ENCODE results near the gene FHL5.
"Not testable (repeated sequence)": the region's sequence is repeated elsewhere in the genome, so short reads cannot be mapped to it uniquely, and the experiment has no call there.

Gene FHL5

DNA sequence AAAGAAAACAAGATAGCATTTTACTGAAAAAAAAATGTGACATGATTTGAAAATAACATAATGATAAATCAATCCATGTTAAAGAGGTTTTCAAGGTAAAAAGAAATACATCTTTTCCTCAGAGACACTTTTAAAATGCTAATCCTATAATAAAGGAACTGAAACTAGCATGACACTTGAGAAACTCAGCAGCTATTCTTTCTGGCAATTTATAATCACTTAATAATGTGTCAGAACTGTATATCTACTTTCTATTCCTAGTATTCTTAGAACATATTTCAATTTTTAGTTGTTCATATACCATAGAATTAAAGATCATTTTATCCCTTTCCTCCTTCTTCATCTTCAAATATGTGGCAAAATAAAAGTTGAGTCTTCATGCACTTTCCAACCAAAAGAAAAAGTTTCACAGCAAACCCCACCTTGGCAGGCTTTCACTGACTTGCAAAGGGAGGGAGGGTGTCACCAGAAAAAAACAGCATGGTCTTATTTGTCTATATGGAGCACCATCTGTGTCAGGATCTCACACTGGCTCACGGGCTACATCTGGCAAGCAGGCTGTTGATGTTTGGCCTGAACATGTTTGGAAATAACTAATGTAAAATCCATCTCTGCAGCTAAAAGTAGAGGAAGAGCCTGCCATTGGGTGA lies 48.5 kb downstream of the FHL5 start:
- DNase-seq (ENCODE audit: low read depth in 3 of 3): no peak

DNA sequence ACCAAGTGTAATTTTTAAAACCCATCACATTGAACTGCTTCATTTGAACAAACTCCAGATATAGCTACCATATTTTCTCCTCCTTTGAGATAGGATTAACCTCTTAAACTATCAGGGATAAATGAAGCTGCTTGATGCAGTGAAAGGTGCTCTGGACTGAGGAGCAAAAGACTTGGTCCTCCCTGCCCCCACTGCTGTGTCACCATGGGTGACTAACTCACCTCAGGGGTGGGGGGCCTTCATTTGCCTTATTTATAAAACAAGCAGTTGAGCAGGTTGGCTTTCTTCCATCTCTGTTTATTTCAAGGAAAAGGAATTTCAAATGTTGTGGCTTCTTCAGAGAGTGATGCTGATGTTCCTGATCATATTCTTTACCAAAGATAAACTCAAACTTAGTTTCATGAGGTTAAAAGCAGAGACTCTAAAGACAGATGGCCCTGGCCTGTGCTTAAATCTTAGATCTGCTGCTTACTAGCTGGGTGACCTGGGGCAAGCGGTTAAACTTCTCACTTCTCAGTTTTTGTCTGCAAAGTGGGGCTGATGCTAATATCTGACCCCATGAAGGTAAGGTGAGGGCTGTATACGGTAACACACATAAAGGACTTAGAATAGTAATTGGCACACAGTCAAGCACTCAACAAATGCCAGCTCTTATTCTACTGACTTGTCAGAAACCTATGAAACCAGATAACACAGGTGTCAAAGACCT lies 50.5 kb downstream of the FHL5 start:
- no peak for DNase-seq (ENCODE audit: low read depth in 3 of 3)

DNA sequence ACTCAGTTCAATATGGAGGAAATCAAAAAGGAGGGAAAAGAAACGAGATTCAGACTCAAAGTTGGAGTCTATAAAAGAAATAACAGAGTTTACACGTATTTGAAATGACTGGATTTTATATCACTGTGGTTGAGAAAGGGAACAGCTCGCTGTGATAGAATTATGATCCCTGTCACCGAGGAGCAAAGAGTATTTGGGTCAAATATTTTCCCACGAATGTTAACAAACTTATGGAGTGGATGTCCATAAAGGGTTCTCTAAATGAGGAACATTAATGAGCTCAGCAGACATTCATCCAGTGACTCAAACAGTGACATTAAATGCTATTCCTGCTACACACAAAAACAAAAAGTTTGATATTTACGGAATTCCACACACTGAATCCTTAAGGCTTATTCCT lies 57.9 kb downstream of the FHL5 start:
- DNase-seq (ENCODE audit: low read depth in 3 of 3): no peak

DNA sequence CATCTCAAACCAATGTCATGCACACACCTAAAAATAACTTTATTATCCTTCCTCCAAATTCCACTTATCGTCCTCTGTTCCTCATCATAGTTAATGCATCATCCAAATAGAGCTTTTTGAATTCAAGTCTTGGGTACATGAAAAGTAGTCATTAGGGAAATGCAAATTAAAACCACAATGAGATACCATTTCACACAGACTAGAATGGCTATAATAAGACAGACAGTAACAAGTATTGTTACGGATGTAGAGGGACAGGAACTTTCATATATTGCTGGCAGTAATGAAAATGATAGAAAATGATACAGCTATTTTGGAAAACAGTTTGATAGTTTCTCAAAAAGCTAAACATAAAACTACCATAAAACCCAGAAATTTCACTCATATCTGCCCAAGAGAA lies 59.1 kb downstream of the FHL5 start:
- no peak for DNase-seq (ENCODE audit: low read depth in 3 of 3)

DNA sequence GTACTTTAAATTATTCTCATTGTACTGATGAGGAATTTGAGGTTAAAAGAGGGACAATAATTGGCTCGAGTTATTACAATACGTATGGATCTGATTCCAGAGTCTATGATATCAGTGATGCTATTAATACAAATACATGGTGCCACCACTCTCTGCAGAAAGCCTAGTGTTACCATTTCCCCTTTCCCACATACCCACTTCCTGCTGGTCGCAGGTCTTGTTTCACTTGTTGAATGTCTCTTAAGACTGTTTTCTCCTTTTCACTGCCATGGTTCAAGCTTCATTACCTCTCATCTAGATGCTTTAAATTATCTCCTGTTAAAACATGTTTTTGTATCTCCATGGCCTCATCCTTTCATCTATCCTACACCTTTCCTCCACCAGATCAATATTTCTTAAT lies 62.0 kb downstream of the FHL5 start:
- DNase-seq (ENCODE audit: low read depth in 3 of 3): no peak

DNA sequence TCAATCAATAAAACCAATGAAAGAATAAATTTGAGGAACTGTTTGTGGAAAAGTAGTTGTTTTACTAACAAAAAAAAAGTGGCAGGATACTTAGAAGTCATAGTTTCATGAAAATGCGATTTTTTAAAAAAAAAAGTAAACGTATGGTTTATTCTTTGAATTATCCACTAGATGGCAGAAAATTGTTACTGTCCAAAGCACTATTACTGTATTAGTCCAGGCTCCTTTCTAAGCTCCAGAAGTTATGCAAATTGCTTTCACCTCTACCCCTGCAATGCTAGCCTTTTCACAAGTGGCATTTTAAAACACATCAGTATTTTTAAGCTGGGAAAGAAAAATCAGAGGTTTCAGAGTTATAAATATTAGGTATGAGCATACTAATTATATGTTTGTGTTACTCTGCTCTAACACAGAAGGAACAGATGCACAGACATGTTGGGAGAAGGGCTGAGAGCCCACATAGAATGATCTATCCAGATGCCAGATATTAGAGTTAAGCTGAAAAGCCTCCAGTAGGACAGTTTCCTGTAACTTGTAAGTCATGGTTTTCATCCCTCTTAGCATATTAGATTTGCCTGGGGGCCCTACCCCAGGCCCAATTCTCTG lies 63.9 kb downstream of the FHL5 start:
- DNase-seq (ENCODE audit: low read depth in 3 of 3): no peak

DNA sequence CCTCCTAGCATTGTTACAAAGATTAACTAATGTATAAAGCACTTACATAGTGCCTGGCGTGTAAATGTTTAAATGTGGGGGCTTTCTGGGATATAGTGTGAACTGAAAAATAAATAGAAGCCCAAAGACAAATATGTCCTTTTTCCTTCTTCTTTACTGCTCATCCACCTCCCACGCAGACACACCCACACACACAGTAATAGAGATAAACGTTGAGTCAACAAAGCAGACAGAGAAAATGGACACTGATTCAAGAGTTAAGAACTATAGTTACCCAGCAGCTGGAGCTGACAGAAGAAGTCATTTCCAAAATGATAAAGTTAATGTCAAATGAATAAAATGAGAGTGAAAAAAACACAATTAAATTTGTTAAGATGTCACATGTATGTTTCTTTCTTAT lies 68.3 kb downstream of the FHL5 start:
- DNase-seq (ENCODE audit: low read depth in 3 of 3): no peak

DNA sequence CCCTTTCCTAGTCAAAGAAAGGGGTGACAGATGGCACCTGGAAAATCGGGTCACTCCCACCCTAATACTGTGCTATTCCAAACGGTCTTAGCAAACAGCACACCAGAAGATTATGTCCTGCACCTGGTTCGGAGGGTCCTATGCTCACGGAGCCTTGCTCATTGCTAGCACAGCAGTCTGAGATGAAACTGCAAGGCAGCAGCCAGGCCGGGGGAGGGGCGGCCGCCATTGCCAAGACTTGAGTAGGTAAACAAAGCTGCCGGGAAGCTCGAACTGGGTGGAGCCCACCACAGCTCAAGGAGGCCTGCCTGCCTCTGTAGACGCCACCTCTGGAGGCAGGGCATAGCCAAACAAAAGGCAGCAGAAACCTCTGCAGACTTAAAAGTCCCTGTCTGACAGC lies 75.1 kb downstream of the FHL5 start:
- not testable (repeated sequence) for DNase-seq (ENCODE audit: low read depth in 3 of 3)

DNA sequence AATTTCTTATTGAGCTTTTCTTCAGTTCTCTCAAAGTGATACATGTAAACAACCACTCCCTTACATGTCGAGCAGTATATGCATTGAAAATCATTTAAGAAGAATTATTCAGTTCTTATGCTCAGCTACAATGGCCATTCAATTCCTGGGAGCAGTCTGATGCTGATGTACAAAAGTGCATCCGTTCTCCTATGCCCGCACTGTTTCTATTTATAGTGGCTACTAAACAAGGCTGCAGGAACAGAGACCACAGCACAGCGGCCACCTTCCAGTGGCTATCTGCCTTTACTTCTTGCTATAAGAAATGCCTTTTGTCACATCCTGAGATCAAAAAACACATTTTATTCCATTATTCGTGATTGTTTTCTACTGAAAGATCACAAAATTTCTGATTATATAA lies 82.2 kb downstream of the FHL5 start:
- no peak for DNase-seq (ENCODE audit: low read depth in 3 of 3)

DNA sequence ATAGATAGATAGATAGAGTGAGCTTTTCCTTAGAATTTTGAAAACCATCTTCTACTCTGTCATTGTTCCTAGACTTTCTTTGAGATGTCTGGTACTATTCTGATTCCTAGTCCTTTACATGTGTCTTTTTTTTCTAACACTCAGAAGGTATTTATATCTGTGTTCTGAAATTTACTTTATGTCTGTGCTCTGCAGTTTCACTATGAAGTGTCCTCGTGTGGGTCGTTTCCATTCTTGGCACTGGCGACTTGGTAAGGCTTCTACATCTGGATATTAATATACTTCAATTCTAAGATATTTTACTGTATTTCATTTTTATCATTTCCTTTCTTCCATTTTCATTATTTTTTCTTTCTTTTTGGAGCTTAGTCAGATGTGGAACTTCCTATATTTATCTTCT lies 87.0 kb downstream of the FHL5 start:
- no peak for DNase-seq (ENCODE audit: low read depth in 3 of 3)

DNA sequence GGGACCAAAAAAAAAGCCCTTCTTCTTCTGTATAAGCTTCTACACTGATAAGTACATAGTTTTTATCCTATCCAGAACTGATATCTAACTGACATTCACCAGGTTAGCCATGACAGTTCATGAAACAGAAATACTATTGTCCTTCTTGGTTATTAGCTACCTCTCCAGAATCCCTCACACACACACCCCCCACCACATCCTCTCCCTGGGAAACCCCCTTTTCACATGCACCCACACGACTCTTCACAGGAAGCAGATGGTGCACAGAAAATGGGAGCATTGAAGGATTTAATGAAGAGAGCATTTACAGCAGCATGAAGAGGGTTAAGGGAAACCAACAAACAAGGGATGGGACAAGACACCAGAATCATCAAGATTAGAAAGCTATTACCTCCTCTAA lies 88.9 kb downstream of the FHL5 start:
- DNase-seq (ENCODE audit: low read depth in 3 of 3): no peak

DNA sequence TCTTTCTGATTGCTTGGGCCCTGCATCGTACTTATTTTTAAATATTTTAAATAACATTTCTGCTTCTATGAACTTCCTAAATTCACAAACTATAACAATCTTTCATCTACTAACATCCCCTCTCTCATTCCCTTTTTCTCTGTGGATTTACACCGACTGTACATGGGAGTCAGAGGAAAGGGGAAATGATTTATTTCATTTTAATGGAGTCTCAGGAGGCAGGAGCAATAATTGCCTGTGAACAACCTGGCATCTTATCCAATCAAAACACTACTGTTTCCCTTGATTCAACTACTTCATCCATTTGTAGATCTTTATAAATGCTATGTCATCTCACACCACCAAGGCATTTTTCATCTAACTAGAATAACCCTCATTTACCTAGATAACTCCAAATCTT lies 89.6 kb downstream of the FHL5 start:
- DNase-seq (ENCODE audit: low read depth in 3 of 3): no peak

DNA sequence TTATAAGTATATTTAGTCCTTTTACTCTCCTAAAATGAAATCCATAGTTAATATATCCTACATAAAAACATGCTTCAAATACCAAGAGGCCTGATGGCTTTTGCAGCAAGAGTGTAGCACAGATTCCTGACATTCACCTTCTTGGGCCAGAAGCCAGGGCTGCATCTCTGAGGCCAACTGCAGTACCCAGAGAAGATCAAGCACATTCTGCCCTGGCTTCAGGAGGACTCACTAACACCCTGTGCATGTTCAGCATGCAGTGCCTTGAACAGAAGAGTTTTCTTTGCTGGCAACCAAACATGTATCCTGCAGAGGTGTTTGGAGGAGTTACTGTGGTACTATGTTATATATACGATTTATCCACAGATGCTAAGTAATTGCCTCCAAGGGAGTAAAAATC lies 90.3 kb downstream of the FHL5 start:
- no peak for DNase-seq (ENCODE audit: low read depth in 3 of 3)

DNA sequence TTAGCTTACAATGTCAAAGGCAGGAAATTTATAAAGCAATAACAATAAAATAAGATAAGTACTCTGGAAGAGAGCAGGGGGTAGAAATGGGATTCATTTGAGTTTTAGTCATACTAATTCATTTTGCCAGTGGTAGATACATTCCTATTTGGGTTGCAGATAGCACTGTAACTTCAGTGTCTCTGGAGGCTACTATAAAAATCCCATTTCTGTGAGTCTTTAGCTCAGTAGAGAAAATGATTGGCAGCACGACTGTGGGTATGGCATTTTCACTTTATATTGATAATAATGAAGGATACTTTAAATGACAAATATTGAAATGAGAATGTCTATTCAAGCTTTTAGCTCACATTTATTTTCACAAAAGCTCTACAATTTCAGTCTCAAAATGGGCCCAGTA lies 93.6 kb downstream of the FHL5 start:
- DNase-seq (ENCODE audit: low read depth in 3 of 3): no peak

DNA sequence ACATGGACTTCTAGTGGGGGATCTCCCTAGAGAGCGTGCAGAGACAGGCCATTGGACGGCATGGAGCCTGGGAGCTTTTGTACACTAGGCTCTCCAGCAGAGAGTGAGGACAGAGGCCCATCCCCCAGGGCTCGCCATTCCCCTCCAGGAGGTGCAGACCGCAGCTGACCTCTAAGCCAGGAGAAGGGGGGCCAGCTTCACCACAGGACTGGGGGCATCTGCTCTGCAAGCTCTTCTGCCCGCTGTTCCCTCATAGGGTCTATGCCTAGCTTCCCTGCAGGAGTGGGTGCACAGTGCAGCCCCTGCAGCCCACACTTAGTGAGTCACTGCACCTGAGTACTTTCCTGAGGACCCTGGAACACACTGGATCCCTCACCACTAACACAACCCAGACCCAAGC lies 94.4 kb downstream of the FHL5 start:
- no peak for DNase-seq (ENCODE audit: low read depth in 3 of 3)

DNA sequence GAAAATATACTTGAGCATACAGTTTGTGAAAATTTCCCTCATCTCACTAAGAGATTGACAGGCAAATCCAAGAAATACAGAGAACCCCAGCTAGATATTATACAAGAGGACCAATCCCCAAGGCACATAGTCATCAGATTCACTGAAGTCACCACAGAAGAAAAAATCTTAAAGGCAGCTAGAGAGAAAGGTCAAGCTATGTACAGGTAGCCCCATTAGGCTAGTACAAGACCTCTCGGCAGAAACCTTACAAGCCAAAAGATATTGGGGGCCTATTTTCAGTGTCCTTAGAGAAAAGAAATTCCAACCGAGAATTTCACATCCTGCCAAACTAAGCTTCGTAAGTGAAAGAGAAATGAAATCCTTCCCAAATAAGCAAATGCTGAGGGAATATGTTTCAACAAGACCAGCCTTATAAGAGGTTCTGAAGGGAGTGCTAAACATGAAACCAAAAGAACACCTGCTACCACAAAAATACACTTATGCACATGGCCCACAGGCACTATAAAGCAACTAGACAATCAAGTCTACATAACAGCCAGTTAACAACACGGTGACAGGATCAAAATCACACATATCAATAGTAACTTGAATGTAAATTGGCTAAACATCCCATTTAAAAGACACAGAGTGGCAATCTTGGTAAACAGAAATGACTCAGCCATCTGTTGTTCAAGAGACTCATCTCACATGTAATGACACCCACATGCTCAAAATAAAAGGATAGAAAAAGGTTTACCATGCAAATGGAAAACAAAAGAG lies 96.3 kb downstream of the FHL5 start:
- no peak for DNase-seq (ENCODE audit: low read depth in 3 of 3)

Data from stimulated activated CD4-positive, alpha-beta T cell treated with anti-CD3 and anti-CD28 coated beads, TNF-alpha, amount 100 ng/mL, for 48 hours (primary cell).